ENCODE results near the gene TMCC3. TPM values are rescaled to one million over a fixed set of nuclear protein-coding genes. Genes with fewer than 3 reads are reported as not detected.

TMCC3 gene
- polyA plus RNA-seq, 1 donor from 2014 or later, result 1.9 TPM

- Histone ChIP-seq H2AFZ (ENCODE audit: low read depth, low read length) (no peak overlapping the region), H3F3A (ENCODE audit: insufficient read depth, low read length, poor library complexity, severe bottlenecking) (no peaks in the 10 kb centered on the region), H3K27ac (ENCODE audit: low read length) (no peak overlapping the region), H3K79me2 (replicated peaks; ENCODE audit: insufficient read depth, low read length) (no peaks in the 10 kb centered on the region), H4K20me1 (ENCODE audit: insufficient read depth) (no peaks in the 10 kb centered on the region), H3K9me2 (ENCODE audit: insufficient read depth, low read length) (no peaks in the 10 kb centered on the region), H3K4me3 (ENCODE audit: low read length) (no peak overlapping the region), H3K4me2 (ENCODE audit: low read length) (no peak overlapping the region), H3K9ac (ENCODE audit: low read length) (no peak overlapping the region), H3K27me3 (ENCODE audit: insufficient read depth, low read depth, low read length) (no peaks in the 10 kb centered on the region), H3K9me3 (ENCODE audit: low read length) (no peaks in the 10 kb centered on the region), H3K36me3 (ENCODE audit: insufficient read depth, low read length) (no peaks in the 10 kb centered on the region)
- TF ChIP-seq POLR2AphosphoS5 (IDR thresholded peaks at IDR 0.05) (no peak), TAF1 (IDR thresholded peaks at IDR 0.05; ENCODE audit: low read depth) (no peak), SMC3 (conservative IDR thresholded peaks at IDR 0.05; ENCODE audit: poor library complexity) (no peak), EZH2 (IDR thresholded peaks at IDR 0.05; ENCODE audit: borderline replicate concordance, insufficient read depth, low read length, poor library complexity, severe bottlenecking) (no peak), REST (IDR thresholded peaks at IDR 0.05; ENCODE audit: borderline replicate concordance) (no peak), MXI1 (conservative IDR thresholded peaks at IDR 0.05; ENCODE audit: poor library complexity, severe bottlenecking) (no peak), EP300 (conservative IDR thresholded peaks at IDR 0.05; ENCODE audit: poor library complexity, severe bottlenecking) (no peak)
Measured at GRCh38 chr12:94656556-94656955, 6.2 kb upstream of the TMCC3 start.

DNA sequence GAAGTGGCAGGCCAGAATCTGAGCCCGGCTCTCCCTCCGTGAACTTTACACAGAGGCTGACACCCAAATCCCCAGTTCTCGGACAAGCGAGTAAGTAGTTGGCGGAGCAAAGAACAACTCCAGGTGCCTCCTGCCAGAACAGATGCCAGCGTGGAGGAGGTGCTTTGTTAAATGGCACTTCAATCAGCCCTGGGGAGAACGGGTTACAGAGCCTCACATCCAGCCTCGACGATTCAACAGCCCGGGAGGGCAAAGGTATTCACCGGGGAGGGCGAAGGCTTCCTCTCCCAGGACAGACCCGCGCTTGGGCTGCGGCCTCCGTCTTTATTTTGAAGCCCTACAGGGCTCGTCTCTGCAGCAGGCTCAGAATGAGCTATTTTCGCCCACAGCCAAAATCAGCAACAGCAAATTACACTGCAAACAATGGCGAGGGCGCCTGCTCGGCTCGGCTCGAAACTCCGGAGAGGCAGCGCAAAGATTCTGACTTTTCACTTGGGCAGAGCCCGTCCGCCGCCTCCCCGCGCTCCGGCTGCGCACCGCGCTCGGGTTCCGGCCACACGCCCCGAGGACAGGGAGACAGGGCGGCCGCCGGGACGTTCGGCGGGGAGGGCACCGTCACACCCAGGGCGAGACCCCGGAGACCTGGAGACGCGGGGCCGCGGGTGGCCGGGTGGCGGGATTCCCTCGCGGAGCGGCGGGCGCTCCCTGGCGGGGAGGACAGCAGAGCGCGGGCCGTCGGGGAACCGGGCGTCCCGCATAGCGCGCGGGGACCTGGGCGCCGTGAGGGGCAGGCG is 811 bp downstream of the TMCC3 start:
- Histone ChIP-seq H3K27ac (ENCODE audit: low read length) (no peak overlapping the region), H3K9ac (ENCODE audit: low read length) (peak overlapping the region; percentile 47), H3K4me3 (ENCODE audit: low read length) (peak overlapping the region; percentile 71), H3K27me3 (ENCODE audit: insufficient read depth, low read depth, low read length) (peaks cover 19% of the 10 kb centered on the region), H2AFZ (ENCODE audit: low read depth, low read length) (no peak overlapping the region), H3K4me2 (ENCODE audit: low read length) (no peak overlapping the region), H3K79me2 (replicated peaks; ENCODE audit: insufficient read depth, low read length) (no peaks in the 10 kb centered on the region), H4K20me1 (ENCODE audit: insufficient read depth) (no peaks in the 10 kb centered on the region), H3K9me2 (ENCODE audit: insufficient read depth, low read length) (no peaks in the 10 kb centered on the region), H3F3A (ENCODE audit: insufficient read depth, low read length, poor library complexity, severe bottlenecking) (no peaks in the 10 kb centered on the region), H3K9me3 (ENCODE audit: low read length) (no peaks in the 10 kb centered on the region), H3K36me3 (ENCODE audit: insufficient read depth, low read length) (no peaks in the 10 kb centered on the region)
- TF ChIP-seq SMC3 (conservative IDR thresholded peaks at IDR 0.05; ENCODE audit: poor library complexity) (peak; percentile 68), CTCF (IDR thresholded peaks at IDR 0.05; ENCODE audit: poor library complexity, severe bottlenecking) (peak; percentile 68), RAD21 (conservative IDR thresholded peaks at IDR 0.05) (peak; percentile 51), POLR2AphosphoS5 (IDR thresholded peaks at IDR 0.05) (no peak), TAF1 (IDR thresholded peaks at IDR 0.05; ENCODE audit: low read depth) (no peak)

Data from neural cell (in vitro differentiated cells).